ENCODE results near the gene SAMM50.

- TF ChIP-seq POLR2A (IDR thresholded peaks at IDR 0.05; ENCODE audit: low read depth) (no peak), POLR2AphosphoS5 (IDR thresholded peaks at IDR 0.05) (no peak)
- TF ChIP-seq, protein P1, sequence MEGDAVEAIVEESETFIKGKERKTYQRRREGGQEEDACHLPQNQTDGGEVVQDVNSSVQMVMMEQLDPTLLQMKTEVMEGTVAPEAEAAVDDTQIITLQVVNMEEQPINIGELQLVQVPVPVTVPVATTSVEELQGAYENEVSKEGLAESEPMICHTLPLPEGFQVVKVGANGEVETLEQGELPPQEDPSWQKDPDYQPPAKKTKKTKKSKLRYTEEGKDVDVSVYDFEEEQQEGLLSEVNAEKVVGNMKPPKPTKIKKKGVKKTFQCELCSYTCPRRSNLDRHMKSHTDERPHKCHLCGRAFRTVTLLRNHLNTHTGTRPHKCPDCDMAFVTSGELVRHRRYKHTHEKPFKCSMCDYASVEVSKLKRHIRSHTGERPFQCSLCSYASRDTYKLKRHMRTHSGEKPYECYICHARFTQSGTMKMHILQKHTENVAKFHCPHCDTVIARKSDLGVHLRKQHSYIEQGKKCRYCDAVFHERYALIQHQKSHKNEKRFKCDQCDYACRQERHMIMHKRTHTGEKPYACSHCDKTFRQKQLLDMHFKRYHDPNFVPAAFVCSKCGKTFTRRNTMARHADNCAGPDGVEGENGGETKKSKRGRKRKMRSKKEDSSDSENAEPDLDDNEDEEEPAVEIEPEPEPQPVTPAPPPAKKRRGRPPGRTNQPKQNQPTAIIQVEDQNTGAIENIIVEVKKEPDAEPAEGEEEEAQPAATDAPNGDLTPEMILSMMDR (IDR thresholded peaks at IDR 0.05), result no peak
Measured at GRCh38 chr22:43971112-43971511, 15.9 kb downstream of the SAMM50 start.

Measured in esophagus muscularis mucosa (tissue), 3 donors.